ENCODE measurements around the gene MTHFR.

GRCh38 chr1:11837767-11838348 lies 32.1 kb upstream of the MTHFR start:
- TF ChIP-seq CTCF (IDR thresholded peaks at IDR 0.05) (no peak), REST (IDR thresholded peaks at IDR 0.05; ENCODE audit: low read depth, low read length) (no peak), POLR2AphosphoS5 (IDR thresholded peaks at IDR 0.05; ENCODE audit: low read depth, low read length) (no peak), USF2 (IDR thresholded peaks at IDR 0.05; ENCODE audit: borderline replicate concordance, low read depth, low read length) (no peak), RCOR1 (IDR thresholded peaks at IDR 0.05; ENCODE audit: low read length) (no peak), FOXJ3 (CRISPR knock-in tag; IDR thresholded peaks at IDR 0.05) (no peak)

Measured in SK-N-SH (cell line).